Measurements from ENCODE around the gene TENM3.
"Not testable (repeated sequence)": the region's sequence is repeated elsewhere in the genome, so short reads cannot be mapped to it uniquely, and the experiment has no call there.

DNA sequence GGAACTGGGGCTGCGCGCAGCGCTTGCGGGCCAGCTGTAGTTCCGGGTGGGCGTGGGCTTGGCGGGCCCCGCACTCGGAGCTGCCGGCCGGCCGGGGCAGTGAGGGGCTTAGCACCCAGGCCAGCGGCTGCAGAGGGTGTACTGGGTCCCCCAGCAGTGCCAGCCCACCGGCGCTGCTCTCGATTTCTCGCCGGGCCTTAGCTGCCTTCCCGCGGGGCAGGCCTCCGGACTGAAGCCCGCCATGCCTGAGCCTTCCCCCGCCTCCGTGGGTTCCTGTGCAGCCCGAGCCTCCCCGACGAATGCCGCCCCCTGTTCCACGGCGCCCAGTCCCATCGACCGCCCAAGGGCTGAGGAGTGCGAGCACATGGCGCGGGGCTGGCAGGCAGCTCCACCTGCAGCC is 143.4 kb downstream of the TENM3 start:
- not testable (repeated sequence) for TF ChIP-seq CTCF, POLR2A (IDR thresholded peaks at IDR 0.05)

All from esophagus squamous epithelium (tissue), 4 donors.